A549 (cell line): ENCODE measurements around the gene HDHD5. TPM values are rescaled to one million over a fixed set of nuclear protein-coding genes. Genes with fewer than 3 reads are reported as not detected.
"Not testable (repeated sequence)": the region's sequence is repeated elsewhere in the genome, so short reads cannot be mapped to it uniquely, and the experiment has no call there.

Experiments
- ATAC-seq, 2 experiments: fragments of 200-7000 bp in 1 of 2; fragments of >200 bp in 1 of 2; cut with Nextera tagmentation in 1 of 2; cut with Tn5 transposase in 1 of 2; 3 replicates each; pipeline versions ENCODE4 v1.8.0 to v1.9.1; 2018 to 2020; ENCODE audit warnings: mild to moderate bottlenecking in 1 of 2, moderate library complexity in 1 of 2
- CTCF ChIA-PET: fragments of 300-600 bp; sonication (Branson Sonifier 250); formaldehyde crosslinking; extraction: SDS; loops from one replicate; lab custom pipeline; 2021; ENCODE audit warnings: antibody characterized with exemption, inconsistent platforms; lab: Yijun Ruan, JAX
- POLR2A ChIA-PET: fragments of 350-600 bp; formaldehyde crosslinking; extraction: SDS; loops from one replicate; lab custom pipeline; 2021; ENCODE audit warnings: antibody characterized with exemption, inconsistent platforms; lab: Yijun Ruan, JAX
- DNase-seq, 2 experiments: peaks; one replicate each; pipeline versions ENCODE4 v3.0.0 to v3.0.0-alpha.2; 2011 to 2016; ENCODE audit warnings: low read depth in 1 of 2, low spot score in 1 of 2
- FAIRE-seq: peaks from 2 replicates; lab custom pipeline; 2011; peaks lifted over from hg19 to GRCh38; lab: Jason Lieb, UNC
- H3K27ac ChIP-seq, 2 experiments: fragments of >200 bp; sonication (Bioruptor Twin); formaldehyde crosslinking; 3 replicates each; pipeline ENCODE4 v1.5.1; 2016 to 2017
- H3K4me1 ChIP-seq: fragments of >200 bp; sonication (Bioruptor Twin); formaldehyde crosslinking; 3 replicates; pipeline ENCODE4 v1.6.1; 2016
- H3K4me2 ChIP-seq: fragments of >200 bp; sonication (Bioruptor Twin); formaldehyde crosslinking; 3 replicates; pipeline ENCODE4 v1.6.1; 2016
- H3K4me3 ChIP-seq: fragments of >200 bp; sonication (Bioruptor Twin); formaldehyde crosslinking; 3 replicates; pipeline ENCODE4 v1.5.1; 2016
- H3K9me3 ChIP-seq: fragments of >200 bp; sonication (Bioruptor Twin); formaldehyde crosslinking; 3 replicates; pipeline ENCODE4 v1.6.1; 2016
- BHLHE40 ChIP-seq: IDR thresholded peaks from 2 replicates; pipeline ENCODE4 v1.6.1; 2012; ENCODE audit warnings: low read depth, low read length, inconsistent platforms
- CBX2 ChIP-seq: fragments of 200-600 bp; sonication (generic); IDR thresholded peaks from 2 replicates; pipeline ENCODE4 v1.6.1; 2016; ENCODE audit warnings: low read depth, mild to moderate bottlenecking, borderline replicate concordance
- CBX8 ChIP-seq: fragments of 200-600 bp; sonication (generic); IDR thresholded peaks from 2 replicates; pipeline ENCODE4 v1.6.1; 2016
- CHD2 ChIP-seq: fragments of 150-350 bp; IDR thresholded peaks from 2 replicates; pipeline ENCODE4 v1.6.1; 2014; ENCODE audit warnings: low read length; ENCODE audit not compliant: partially characterized antibody
- EHMT2 ChIP-seq: fragments of 200-600 bp; sonication (generic); IDR thresholded peaks from 2 replicates; pipeline ENCODE4 v1.6.1; 2016; ENCODE audit warnings: antibody characterized with exemption, low read depth, mild to moderate bottlenecking, moderate library complexity
- EP300 ChIP-seq, 2 experiments: fragments of >200 bp; sonication (Bioruptor Twin); formaldehyde crosslinking; IDR thresholded peaks; 2 replicates in 1 of 2; 3 replicates in 1 of 2; pipeline ENCODE4 v1.6.1; 2016 to 2017
- FOSL2 ChIP-seq, 2 experiments: fragments of 450-650 bp in 1 of 2; fragments of >200 bp in 1 of 2; sonication (Bioruptor Twin) in 1 of 2; formaldehyde crosslinking; IDR thresholded peaks; 2 replicates each; pipeline versions ENCODE4 v1.5.0 to v1.6.1; 2016 to 2020; ENCODE audit warnings: mild to moderate bottlenecking in 1 of 2, moderate library complexity in 1 of 2
- FOXS1 ChIP-seq: fragments of 250-450 bp; sonication (Bioruptor Pico); IDR thresholded peaks from 2 replicates; pipeline ENCODE4 v1.5.0; 2020; ENCODE audit warnings: mild to moderate bottlenecking, moderate library complexity
- HDAC2 ChIP-seq: fragments of 200-600 bp; sonication (generic); IDR thresholded peaks from 2 replicates; pipeline ENCODE4 v1.6.1; 2016
- HOXA7 ChIP-seq: fragments of 250-450 bp; sonication (Bioruptor Pico); IDR thresholded peaks from 2 replicates; pipeline ENCODE4 v1.5.0; 2020; ENCODE audit warnings: mild to moderate bottlenecking, moderate library complexity
- HOXB13 ChIP-seq: fragments of 250-450 bp; sonication (Bioruptor Pico); IDR thresholded peaks from 2 replicates; pipeline ENCODE4 v1.5.0; 2020; ENCODE audit warnings: low read depth, mild to moderate bottlenecking, moderate library complexity
- JUN ChIP-seq, 2 experiments: fragments of >200 bp; sonication (Bioruptor Twin); formaldehyde crosslinking; IDR thresholded peaks; 2 replicates in 1 of 2; 3 replicates in 1 of 2; pipeline ENCODE4 v1.6.1; 2016 to 2017
- JUNB ChIP-seq: fragments of >200 bp; sonication (Bioruptor Twin); formaldehyde crosslinking; IDR thresholded peaks from 2 replicates; pipeline ENCODE4 v1.6.1; 2016
- KDM1A ChIP-seq: fragments of 200-600 bp; sonication (generic); IDR thresholded peaks from 2 replicates; pipeline ENCODE4 v1.6.1; 2016; ENCODE audit warnings: low read depth, mild to moderate bottlenecking
- KDM5A ChIP-seq: fragments of 200-600 bp; sonication (generic); IDR thresholded peaks from 2 replicates; pipeline ENCODE4 v1.6.1; 2016; ENCODE audit warnings: antibody characterized with exemption, mild to moderate bottlenecking
- MAFK ChIP-seq: fragments of 450-650 bp; IDR thresholded peaks from 2 replicates; pipeline ENCODE4 v1.6.1; 2014; ENCODE audit not compliant: partially characterized antibody
- MYC ChIP-seq: IDR thresholded peaks from 2 replicates; pipeline ENCODE4 v1.6.1; 2012; ENCODE audit warnings: mild to moderate bottlenecking, inconsistent platforms, low read length, improper control_type of control experiment, borderline replicate concordance
- NFE2L2 ChIP-seq: fragments of 150-350 bp; conservative IDR thresholded peaks from 2 replicates; pipeline ENCODE4 v1.6.1; 2014; ENCODE audit warnings: low read length
- NPAS2 ChIP-seq: fragments of 250-450 bp; sonication (Bioruptor Pico); IDR thresholded peaks from 2 replicates; pipeline ENCODE4 v1.8.0; 2022; ENCODE audit warnings: mild to moderate bottlenecking, moderate library complexity, borderline replicate concordance
- NR3C1 ChIP-seq: fragments of >200 bp; sonication (Bioruptor Twin); formaldehyde crosslinking; IDR thresholded peaks from 3 replicates; pipeline ENCODE4 v1.6.1; 2017
- PHF8 ChIP-seq: fragments of 200-600 bp; sonication (generic); IDR thresholded peaks from 2 replicates; pipeline ENCODE4 v1.6.1; 2016; ENCODE audit warnings: low read depth, mild to moderate bottlenecking, antibody characterized with exemption, moderate library complexity, borderline replicate concordance
- RARB ChIP-seq: fragments of 250-450 bp; sonication (Bioruptor Pico); IDR thresholded peaks from 2 replicates; pipeline ENCODE4 v1.8.0; 2021; ENCODE audit warnings: mild to moderate bottlenecking, moderate library complexity
- RFX5 ChIP-seq: fragments of 450-650 bp; IDR thresholded peaks from 2 replicates; pipeline ENCODE4 v1.7.1; 2014; ENCODE audit warnings: antibody characterized with exemption, mild to moderate bottlenecking, moderate library complexity
- RNF2 ChIP-seq: fragments of 200-600 bp; sonication (generic); IDR thresholded peaks from 2 replicates; pipeline ENCODE4 v1.6.1; 2016; ENCODE audit warnings: low read depth, mild to moderate bottlenecking, antibody characterized with exemption, moderate library complexity, borderline replicate concordance
- SREBF2 ChIP-seq: fragments of 450-650 bp; IDR thresholded peaks from 2 replicates; pipeline ENCODE4 v1.6.1; 2014; ENCODE audit warnings: mild to moderate bottlenecking, moderate library complexity
- TFCP2L1 ChIP-seq: fragments of 250-450 bp; sonication (Bioruptor Pico); IDR thresholded peaks from 2 replicates; pipeline ENCODE4 v1.5.0; 2021; ENCODE audit warnings: mild to moderate bottlenecking
- ZC3H11A ChIP-seq: fragments of 450-650 bp; IDR thresholded peaks from 2 replicates; pipeline ENCODE4 v1.6.1; 2014; ENCODE audit warnings: antibody characterized with exemption, mild to moderate bottlenecking
- ZFP36 ChIP-seq: fragments of 450-650 bp; IDR thresholded peaks from 2 replicates; pipeline ENCODE4 v1.6.1; 2014; ENCODE audit warnings: borderline replicate concordance; ENCODE audit not compliant: partially characterized antibody
- WGBS: methylation state at CpG from one replicate; pipeline ENCODE4 v1.1.6; 2017; ENCODE audit errors: missing lambda C conversion rate; 5-methylcytosine and 5-hydroxymethylcytosine counted together
- polyA plus RNA-seq, 4 experiments: library from polyadenylated mRNA; depleted of rRNA in 3 of 4; stranded (reverse); fragments of >200 nt; fragmentation: RNase III in 1 of 4; extraction: RNeasy Plus Mini Kit Qiagen cat#74134 plus additional on column Dnase treatment in 1 of 4; gene quantifications; 2 replicates in 3 of 4; 3 replicates in 1 of 4; pipeline ENCODE4 v1.2.3, GENCODE V29; 2011 to 2017
- TF ChIP-seq, protein P1 (sequence below): IDR thresholded peaks from 2 replicates; pipeline ENCODE4 v1.6.1; 2012; ENCODE audit warnings: low read depth, borderline replicate concordance
- TF ChIP-seq, protein P2 (sequence below): fragments of 150-350 bp; IDR thresholded peaks from 2 replicates; pipeline ENCODE4 v1.6.1; 2014; ENCODE audit warnings: low read depth, mild to moderate bottlenecking, low read length
- TF ChIP-seq, protein P3 (sequence below): fragments of 450-650 bp; IDR thresholded peaks from 2 replicates; pipeline ENCODE4 v1.6.1; 2014; ENCODE audit warnings: antibody characterized with exemption
- TF ChIP-seq, protein P4 (sequence below): IDR thresholded peaks from 2 replicates; pipeline ENCODE4 v1.6.1; 2012

Gene HDHD5
- polyA plus RNA-seq, 2 of the 4 experiments (the other 2 are of a cell fraction), result 19.7 to 35.5 TPM

DNA sequence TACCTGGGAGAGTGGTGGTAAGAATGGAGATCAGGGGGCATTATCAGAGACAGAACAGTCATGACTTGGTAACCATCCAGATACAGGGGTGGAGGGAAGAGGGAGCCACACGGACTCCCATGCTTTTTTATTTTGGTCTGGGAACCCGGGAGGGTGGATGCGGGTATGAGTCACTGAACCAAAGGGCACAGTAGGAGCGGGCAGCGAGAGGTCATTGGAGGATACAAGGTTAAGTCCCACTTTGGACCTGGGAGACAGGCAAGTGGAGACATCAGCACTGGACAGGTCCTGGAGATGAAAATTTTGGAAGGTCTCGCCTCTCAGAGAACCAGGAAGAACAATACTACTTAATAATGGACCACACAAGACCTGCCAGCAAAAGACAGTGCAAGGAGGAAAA, 6.7 kb downstream of the HDHD5 start:
- H3K4me1 ChIP-seq, result peaks cover 3% of the 10 kb centered on the region; the same call in 2 of the 3 replicates
- no peak overlapping the region for H3K4me2 ChIP-seq
- no peak overlapping the region for H3K4me3 ChIP-seq
- H3K9me3 ChIP-seq, result no peaks in the 10 kb centered on the region
- 78% methylated on average over 6 of the region's 6 CpGs for WGBS
- ATAC-seq (no peak), FAIRE-seq (no peak), DNase-seq (no peak)
- no peak overlapping the region for H3K27ac ChIP-seq
- CTCF ChIA-PET, result interaction anchor here (11.7 kb wide), 1 partner anchor 20 kb away, joined by 89 read pairs; no protein-coding TSS in a partner anchor
- POLR2A ChIA-PET, result no interaction called here
- TF ChIP-seq, protein P1, sequence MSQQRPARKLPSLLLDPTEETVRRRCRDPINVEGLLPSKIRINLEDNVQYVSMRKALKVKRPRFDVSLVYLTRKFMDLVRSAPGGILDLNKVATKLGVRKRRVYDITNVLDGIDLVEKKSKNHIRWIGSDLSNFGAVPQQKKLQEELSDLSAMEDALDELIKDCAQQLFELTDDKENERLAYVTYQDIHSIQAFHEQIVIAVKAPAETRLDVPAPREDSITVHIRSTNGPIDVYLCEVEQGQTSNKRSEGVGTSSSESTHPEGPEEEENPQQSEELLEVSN, result no peak
- TF ChIP-seq HOXB13 (CRISPR knock-in tag), result no peak
- TF ChIP-seq JUNB, result no peak
- no peak for TF ChIP-seq MYC
- no peak for TF ChIP-seq CHD2
- TF ChIP-seq, protein P2, sequence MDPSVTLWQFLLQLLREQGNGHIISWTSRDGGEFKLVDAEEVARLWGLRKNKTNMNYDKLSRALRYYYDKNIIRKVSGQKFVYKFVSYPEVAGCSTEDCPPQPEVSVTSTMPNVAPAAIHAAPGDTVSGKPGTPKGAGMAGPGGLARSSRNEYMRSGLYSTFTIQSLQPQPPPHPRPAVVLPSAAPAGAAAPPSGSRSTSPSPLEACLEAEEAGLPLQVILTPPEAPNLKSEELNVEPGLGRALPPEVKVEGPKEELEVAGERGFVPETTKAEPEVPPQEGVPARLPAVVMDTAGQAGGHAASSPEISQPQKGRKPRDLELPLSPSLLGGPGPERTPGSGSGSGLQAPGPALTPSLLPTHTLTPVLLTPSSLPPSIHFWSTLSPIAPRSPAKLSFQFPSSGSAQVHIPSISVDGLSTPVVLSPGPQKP, result no peak
- no peak for TF ChIP-seq HDAC2
- no peak for TF ChIP-seq NPAS2 (CRISPR knock-in tag)
- TF ChIP-seq NFE2L2, result no peak
- no peak for TF ChIP-seq KDM5A
- no peak for TF ChIP-seq CBX2
- TF ChIP-seq KDM1A, result no peak
- TF ChIP-seq FOSL2 (IDR thresholded peaks at IDR 0.05), result no peak
- no peak for TF ChIP-seq FOSL2 (CRISPR knock-in tag; IDR thresholded peaks at IDR 0.05)
- TF ChIP-seq NR3C1, result no peak
- TF ChIP-seq SREBF2, result no peak
- no peak for TF ChIP-seq RARB
- TF ChIP-seq ZFP36, result no peak
- TF ChIP-seq TFCP2L1 (CRISPR knock-in tag), result no peak
- no peak for TF ChIP-seq EHMT2

DNA sequence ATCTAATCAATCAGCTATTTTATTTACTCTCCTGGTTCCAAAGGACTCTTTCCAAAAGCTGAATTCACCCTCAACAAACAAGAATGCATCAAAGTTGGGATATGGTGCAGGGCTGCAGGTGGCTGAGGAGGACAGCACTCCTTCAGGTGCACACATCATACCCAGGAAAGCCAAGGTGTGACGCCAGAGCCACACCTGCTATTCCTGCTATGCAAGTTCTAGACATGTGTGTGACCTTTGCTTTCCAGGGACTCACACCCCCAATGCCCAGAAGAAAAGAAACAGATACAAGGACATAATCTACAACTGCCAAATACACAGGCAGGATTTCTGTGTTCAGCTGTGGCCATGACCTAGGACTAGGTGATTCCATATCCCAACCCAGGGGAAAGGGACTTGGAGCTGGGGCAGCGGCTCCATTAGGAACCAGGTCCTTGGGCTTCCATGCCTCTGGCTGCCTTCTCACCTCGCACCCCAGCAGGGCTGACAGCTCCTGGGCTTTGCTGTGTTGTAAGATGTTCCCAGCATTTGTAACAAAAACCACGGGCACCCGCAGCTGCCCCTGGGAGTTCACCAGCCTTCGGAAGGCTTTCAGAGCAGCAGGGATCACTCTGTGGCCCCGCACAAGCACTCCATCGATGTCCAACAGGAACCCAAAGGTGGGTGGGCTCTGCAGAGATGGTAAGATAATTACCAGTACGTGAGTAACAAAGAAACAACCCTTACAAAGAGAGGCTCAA, 9.8 kb downstream of the HDHD5 start:
- H3K27ac ChIP-seq, result no peak overlapping the region
- TF ChIP-seq, protein P3, sequence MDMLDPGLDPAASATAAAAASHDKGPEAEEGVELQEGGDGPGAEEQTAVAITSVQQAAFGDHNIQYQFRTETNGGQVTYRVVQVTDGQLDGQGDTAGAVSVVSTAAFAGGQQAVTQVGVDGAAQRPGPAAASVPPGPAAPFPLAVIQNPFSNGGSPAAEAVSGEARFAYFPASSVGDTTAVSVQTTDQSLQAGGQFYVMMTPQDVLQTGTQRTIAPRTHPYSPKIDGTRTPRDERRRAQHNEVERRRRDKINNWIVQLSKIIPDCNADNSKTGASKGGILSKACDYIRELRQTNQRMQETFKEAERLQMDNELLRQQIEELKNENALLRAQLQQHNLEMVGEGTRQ, result no peak
- no peak for TF ChIP-seq HOXA7 (CRISPR knock-in tag)
- no peak for TF ChIP-seq EP300 (IDR thresholded peaks at IDR 0.05)
- TF ChIP-seq BHLHE40, result no peak
- no peak for TF ChIP-seq TFCP2L1 (CRISPR knock-in tag)
- no peak for TF ChIP-seq ZFP36
- TF ChIP-seq FOXS1, result no peak
- no peak for TF ChIP-seq ZC3H11A
- TF ChIP-seq CHD2, result no peak
- TF ChIP-seq JUN (IDR thresholded peaks at IDR 0.05), result no peak
- no peak for TF ChIP-seq RNF2
- no peak for TF ChIP-seq CBX8
- TF ChIP-seq PHF8, result no peak
- TF ChIP-seq RFX5, result no peak
- TF ChIP-seq, protein P2, result no peak
- no peak for TF ChIP-seq CBX2
- TF ChIP-seq MAFK, result no peak
- TF ChIP-seq, protein P4, sequence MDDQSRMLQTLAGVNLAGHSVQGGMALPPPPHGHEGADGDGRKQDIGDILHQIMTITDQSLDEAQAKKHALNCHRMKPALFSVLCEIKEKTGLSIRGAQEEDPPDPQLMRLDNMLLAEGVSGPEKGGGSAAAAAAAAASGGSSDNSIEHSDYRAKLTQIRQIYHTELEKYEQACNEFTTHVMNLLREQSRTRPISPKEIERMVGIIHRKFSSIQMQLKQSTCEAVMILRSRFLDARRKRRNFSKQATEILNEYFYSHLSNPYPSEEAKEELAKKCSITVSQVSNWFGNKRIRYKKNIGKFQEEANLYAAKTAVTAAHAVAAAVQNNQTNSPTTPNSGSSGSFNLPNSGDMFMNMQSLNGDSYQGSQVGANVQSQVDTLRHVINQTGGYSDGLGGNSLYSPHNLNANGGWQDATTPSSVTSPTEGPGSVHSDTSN, result no peak
- ATAC-seq, result no peak
- WGBS, result 72% methylated on average over 7 of the region's 9 CpGs
- DNase-seq, result no peak
- no peaks in the 10 kb centered on the region for H3K4me1 ChIP-seq
- POLR2A ChIA-PET, result no interaction called here
- CTCF ChIA-PET, result interaction anchor here (1.2 to 1.9 kb wide), 3 partner anchors 10 to 22 kb away, joined by 3 to 6 read pairs (median 6); no protein-coding TSS in a partner anchor
- no peak for FAIRE-seq
- no peak overlapping the region for H3K4me3 ChIP-seq
- no peak overlapping the region for H3K4me2 ChIP-seq
- H3K9me3 ChIP-seq, result no peaks in the 10 kb centered on the region

DNA sequence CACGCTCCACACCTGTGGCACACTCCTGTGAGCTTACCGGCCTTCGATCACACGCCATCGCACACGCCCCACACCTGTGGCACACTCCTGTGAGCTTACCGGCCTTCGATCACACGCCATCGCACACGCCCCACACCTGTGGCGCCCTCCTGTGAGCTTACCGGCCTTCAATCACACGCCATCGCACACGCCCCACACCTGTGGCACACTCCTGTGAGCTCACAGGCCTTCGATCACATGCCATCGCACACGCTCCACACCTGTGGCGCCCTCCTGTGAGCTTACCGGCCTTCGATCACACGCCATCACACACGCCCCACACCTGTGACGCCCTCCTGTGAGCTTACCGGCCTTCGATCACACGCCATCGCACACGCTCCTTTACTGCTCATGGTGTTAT, 11.6 kb downstream of the HDHD5 start:
- ATAC-seq, DNase-seq, H3K4me2 ChIP-seq, POLR2A ChIA-PET, FAIRE-seq, H3K4me3 ChIP-seq, CTCF ChIA-PET, H3K27ac ChIP-seq, H3K9me3 ChIP-seq, H3K4me1 ChIP-seq: not testable (repeated sequence)
- 88% methylated on average over 26 of the region's 30 CpGs for WGBS
